ENCODE results near the gene DPH5.
A peak's percentile ranks its signal among the peaks of the same experiment; 100 is the strongest.
"Not testable (repeated sequence)": the region's sequence is repeated elsewhere in the genome, so short reads cannot be mapped to it uniquely, and the experiment has no call there.

The DPH5 gene

DNA sequence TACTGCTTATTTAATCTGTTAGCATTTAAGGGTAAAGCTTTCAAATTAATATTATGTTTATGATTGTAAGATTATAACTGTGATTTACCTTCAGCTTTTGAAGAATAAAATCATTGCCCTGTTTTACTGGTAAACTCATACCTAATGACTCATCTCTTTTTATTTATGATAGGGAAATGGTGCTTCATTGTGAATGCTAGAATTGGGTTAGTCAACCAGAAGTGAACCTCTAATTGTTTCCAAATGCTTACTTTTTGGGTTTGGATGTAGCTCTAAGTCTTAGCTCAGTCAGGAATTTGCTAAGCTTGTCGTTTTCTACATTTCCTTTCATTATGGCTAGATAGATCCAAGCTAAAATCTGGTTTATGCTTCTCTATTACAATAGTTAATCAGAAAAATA is 70.3 kb downstream of the DPH5 start:
- TF ChIP-seq, protein P1, sequence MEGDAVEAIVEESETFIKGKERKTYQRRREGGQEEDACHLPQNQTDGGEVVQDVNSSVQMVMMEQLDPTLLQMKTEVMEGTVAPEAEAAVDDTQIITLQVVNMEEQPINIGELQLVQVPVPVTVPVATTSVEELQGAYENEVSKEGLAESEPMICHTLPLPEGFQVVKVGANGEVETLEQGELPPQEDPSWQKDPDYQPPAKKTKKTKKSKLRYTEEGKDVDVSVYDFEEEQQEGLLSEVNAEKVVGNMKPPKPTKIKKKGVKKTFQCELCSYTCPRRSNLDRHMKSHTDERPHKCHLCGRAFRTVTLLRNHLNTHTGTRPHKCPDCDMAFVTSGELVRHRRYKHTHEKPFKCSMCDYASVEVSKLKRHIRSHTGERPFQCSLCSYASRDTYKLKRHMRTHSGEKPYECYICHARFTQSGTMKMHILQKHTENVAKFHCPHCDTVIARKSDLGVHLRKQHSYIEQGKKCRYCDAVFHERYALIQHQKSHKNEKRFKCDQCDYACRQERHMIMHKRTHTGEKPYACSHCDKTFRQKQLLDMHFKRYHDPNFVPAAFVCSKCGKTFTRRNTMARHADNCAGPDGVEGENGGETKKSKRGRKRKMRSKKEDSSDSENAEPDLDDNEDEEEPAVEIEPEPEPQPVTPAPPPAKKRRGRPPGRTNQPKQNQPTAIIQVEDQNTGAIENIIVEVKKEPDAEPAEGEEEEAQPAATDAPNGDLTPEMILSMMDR (IDR thresholded peaks at IDR 0.05; ENCODE audit: control insufficient read depth, insufficient read depth, low read depth, low read length, missing control alignments): no peak
- peak; percentile 88 for DNase-seq (ENCODE audit: low read depth)
- H3K4me3 ChIP-seq (ENCODE audit: control insufficient read depth, low read depth, low read length): no peak overlapping the region

DNA sequence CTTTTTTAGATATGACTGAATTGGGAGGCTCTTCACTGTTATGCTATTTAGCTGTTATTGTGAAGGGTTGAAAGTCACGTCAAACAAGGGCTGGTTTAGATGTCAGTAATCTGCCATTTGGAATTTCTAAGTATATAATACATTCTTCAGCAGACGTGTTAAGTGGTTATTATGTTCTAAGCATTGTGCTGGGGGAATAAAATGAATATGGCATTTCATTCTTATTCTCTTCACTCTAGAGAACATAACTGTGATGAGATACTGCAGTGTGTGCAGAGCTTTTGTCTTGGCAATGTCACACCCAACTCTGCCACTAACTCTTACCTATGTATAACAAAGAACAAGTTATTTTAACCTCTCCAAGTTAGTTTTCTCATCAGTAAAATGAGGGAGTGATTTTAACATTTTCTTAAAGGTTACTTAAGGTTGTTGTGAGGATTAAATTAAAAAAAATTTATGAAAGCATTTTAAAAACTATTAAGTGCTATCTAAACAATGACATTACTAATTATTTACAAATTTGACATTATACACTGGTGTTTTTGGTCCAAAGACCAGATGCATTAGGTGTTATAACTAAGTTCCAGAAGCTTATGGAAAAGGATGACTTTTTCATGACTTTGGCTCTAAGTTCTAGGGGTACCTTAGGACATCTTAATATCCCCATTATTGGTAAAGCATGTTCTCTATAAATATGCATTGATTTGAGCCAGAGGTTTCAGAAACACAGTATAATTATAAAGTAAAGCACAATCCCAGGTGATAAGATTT is 71.4 kb downstream of the DPH5 start:
- H3K4me3 ChIP-seq (ENCODE audit: control insufficient read depth, low read depth, low read length): no peak overlapping the region
- TF ChIP-seq, protein P1 (IDR thresholded peaks at IDR 0.05; ENCODE audit: control insufficient read depth, insufficient read depth, low read depth, low read length, missing control alignments): no peak
- no peak for DNase-seq (ENCODE audit: low read depth)

DNA sequence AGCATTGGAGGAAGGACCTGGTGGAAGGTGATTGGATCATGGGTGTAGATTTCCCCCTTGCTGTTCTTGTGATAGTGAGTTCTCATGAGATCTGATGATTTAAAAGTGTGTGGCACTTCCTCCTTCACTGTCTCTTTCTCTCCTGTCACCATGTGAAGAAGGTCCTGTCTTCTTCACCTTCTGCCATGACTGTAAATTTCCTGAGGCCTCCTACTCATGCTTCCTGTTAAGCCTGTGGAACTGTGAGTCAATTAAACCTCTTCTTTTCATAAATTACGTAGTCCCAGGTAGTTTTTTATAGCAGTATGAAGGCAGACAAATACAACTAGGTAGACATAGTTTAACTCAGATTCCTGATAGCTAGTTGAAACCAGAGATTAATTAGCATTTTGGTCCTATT is 72.6 kb downstream of the DPH5 start:
- not testable (repeated sequence) for DNase-seq (ENCODE audit: low read depth); H3K4me3 ChIP-seq (ENCODE audit: control insufficient read depth, low read depth, low read length)

DNA sequence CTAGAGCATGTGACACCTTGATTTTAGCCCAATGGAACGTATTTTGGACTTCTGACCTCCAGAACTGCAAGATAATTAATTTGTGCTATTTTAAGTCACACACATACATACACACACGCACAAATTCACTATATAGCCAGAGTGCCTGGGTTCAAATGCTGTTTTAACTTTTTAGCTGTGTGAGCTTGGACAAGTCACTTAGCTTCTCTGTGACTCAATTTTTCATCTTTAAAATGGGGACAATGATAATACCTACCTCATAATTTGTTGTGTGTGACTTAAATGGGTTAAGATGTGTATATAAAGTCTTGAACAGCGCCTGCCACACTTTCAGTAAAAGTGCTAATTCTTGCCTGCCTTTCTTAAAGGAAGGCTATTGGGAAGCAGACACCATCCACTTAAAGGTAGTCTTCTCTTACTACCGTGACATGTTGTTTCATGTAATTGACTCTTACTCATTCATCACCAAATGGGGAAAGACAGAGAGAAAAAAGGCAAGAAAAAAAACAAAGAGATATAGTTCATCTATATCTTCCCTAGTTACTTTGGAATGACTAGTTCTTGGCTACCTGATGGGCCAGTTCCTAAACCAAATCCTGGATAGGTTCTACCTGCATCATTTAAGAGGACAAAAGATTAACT is 73.4 kb downstream of the DPH5 start:
- TF ChIP-seq, protein P1 (IDR thresholded peaks at IDR 0.05; ENCODE audit: control insufficient read depth, insufficient read depth, low read depth, low read length, missing control alignments): no peak
- H3K4me3 ChIP-seq (ENCODE audit: control insufficient read depth, low read depth, low read length): no peak overlapping the region
- no peak for DNase-seq (ENCODE audit: low read depth)

DNA sequence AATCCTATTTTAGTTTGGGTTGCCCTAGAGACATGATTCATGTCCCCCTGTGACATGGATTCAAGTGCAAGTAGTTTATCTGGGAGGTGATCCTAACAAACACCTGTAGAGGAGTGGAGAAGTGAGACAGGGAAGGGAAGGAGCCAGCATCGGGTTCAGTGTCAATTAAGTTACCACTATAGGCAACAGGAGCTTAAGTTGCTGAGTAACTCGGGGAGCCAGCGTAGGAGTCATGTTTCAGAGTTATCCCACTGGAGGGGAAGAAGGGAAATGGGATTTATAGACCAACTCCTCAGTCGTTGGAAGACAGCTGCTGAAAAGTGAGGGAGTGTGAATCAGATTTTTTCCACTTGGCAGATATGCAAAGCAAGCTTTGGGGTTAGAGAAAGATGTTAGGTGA is 74.8 kb downstream of the DPH5 start:
- TF ChIP-seq, protein P1 (IDR thresholded peaks at IDR 0.05; ENCODE audit: control insufficient read depth, insufficient read depth, low read depth, low read length, missing control alignments): no peak
- DNase-seq (ENCODE audit: low read depth): peak; percentile 48
- no peak overlapping the region for H3K4me3 ChIP-seq (ENCODE audit: control insufficient read depth, low read depth, low read length)

DNA sequence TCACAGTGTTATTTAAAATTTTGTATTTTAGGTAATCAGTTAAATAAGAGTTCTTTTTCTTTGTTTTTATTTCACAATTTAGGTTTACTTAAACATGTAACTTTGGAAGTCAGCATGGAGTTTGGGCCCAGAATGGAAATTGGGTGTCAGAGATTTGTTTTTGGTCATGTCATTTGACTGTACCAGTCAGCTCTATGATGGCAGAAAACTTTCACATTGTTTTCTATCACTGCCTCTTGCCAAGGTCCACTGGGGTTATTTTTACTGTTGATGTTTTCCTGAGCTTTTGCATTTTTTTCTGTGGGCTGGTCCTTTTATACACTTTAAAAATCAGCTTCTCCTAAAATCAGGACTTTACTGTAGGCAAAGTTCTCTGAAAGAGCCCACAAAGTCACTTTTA is 75.2 kb downstream of the DPH5 start:
- TF ChIP-seq, protein P1 (IDR thresholded peaks at IDR 0.05; ENCODE audit: control insufficient read depth, insufficient read depth, low read depth, low read length, missing control alignments): no peak
- no peak for DNase-seq (ENCODE audit: low read depth)
- no peak overlapping the region for H3K4me3 ChIP-seq (ENCODE audit: control insufficient read depth, low read depth, low read length)

DNA sequence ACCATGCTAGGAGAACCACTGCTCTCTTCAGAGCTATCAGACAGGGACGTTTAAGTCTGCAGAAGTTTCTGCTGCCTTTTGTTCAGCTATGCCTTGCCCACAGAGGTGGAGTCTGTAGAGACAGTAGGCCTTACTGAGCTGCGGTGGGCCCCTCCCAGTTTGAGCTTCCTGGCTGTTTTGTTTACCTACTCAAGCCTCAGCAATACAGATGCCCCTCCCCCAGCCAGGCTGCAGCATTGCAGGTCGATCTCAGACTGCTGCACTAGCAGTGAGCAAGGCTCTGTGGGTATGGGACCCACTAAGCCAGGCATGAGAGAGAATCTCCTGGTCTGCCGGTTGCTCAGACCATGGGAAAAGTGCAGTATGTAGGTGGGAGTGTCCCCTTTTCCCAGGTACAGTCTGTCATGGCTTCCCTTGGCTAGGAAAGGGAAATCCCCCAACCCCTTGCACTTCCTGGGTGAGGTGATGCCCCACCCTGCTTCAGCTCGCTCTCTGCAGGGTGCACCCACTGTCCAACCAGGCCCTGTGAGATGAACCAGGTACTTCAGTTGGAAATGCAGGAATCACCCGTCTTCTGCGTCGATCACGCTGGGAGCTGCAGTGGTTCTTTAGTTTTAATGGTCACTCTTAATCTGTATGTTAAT is 75.9 kb downstream of the DPH5 start:
- DNase-seq (ENCODE audit: low read depth); H3K4me3 ChIP-seq (ENCODE audit: control insufficient read depth, low read depth, low read length): not testable (repeated sequence)

DNA sequence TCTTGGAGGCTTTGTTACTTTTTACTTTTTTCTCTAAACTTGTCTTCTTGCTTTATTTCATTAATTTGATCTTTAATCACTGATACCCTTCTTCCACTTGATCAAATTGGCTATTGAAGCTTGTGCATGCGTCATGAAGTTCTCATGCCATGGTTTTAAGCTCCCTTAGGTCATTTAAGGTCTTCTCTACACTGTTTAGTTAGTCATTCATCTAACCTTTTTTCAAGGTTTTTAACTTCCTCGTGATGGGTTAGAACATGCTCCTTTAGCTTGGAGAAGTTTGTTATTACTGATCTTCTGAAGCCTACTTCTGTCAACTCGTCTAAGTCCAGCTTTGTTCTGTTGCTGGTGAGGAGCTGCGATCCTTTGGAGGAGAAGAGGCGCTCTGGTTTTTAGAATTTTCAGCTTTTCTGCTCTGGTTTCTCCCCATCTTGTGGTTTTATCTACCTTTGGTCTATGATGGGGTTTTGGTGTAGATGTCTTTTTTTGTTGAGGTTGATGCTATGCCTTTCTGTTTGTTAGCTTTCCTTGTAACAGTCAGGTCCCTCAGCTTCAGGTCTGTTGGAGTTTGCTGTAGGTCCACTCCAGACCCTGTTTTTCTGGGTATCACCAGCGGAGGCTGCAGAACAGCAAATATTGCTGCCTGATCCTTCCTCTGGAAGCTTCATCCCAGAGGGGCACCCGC is 76.7 kb downstream of the DPH5 start:
- not testable (repeated sequence) for DNase-seq (ENCODE audit: low read depth); H3K4me3 ChIP-seq (ENCODE audit: control insufficient read depth, low read depth, low read length)

DNA sequence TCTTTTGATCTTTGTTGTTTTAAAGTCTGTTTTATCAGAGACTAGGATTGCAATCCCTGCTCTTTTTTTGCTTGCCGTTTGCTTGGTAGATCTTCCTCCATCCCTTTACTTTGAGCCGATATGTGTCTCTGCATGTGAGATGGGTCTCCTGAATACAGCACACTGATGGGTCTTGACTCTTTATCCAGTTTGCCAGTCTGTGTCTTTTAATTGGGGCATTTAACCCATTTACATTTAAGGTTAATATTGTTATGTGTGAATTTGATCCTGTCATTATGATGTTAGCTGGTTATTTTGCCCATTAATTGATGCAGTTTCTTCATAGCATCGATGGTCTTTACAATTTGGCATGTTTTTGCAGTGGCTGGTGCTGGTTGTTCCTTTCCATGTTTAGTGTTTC is 77.8 kb downstream of the DPH5 start:
- DNase-seq (ENCODE audit: low read depth); H3K4me3 ChIP-seq (ENCODE audit: control insufficient read depth, low read depth, low read length): not testable (repeated sequence)

DNA sequence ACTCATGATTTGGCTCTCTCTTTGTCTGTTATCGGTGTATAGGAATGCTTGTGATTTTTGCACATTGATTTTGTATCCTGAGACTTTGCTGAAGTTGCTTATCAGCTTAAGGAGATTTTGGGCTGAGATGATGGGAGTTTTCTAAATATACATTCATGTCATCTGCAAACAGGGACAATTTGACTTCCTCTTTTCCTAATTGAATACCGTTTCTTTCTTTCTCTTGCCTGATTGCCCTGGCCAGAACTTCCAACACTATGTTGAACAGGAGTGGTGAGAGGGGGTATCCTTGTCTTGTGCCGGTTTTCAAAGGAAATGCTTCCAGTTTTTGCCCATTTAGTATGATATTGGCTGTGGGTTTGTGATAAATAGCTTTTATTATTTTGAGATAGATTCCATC is 79.5 kb downstream of the DPH5 start:
- H3K4me3 ChIP-seq (ENCODE audit: control insufficient read depth, low read depth, low read length); DNase-seq (ENCODE audit: low read depth): not testable (repeated sequence)
